Astrocyte (in vitro differentiated cells and primary cell): ENCODE data around the gene OPCML.

ENCODE experiments used
- EZH2 ChIP-seq: IDR thresholded peaks from 2 replicates; pipeline ENCODE4 v1.6.1; 2012; ENCODE audit warnings: mild to moderate bottlenecking, low read length, inconsistent platforms; ENCODE audit not compliant: insufficient read depth
- TF ChIP-seq, protein P1 (sequence below): IDR thresholded peaks from 2 replicates; pipeline ENCODE4 v1.5.1; 2011; ENCODE audit warnings: low read depth, mild to moderate bottlenecking, inconsistent platforms, low read length, moderate library complexity; ENCODE audit not compliant: insufficient read depth

GRCh38 chr11:132895340-132895739 lies 637.0 kb downstream of the OPCML start:
- TF ChIP-seq, protein P1, sequence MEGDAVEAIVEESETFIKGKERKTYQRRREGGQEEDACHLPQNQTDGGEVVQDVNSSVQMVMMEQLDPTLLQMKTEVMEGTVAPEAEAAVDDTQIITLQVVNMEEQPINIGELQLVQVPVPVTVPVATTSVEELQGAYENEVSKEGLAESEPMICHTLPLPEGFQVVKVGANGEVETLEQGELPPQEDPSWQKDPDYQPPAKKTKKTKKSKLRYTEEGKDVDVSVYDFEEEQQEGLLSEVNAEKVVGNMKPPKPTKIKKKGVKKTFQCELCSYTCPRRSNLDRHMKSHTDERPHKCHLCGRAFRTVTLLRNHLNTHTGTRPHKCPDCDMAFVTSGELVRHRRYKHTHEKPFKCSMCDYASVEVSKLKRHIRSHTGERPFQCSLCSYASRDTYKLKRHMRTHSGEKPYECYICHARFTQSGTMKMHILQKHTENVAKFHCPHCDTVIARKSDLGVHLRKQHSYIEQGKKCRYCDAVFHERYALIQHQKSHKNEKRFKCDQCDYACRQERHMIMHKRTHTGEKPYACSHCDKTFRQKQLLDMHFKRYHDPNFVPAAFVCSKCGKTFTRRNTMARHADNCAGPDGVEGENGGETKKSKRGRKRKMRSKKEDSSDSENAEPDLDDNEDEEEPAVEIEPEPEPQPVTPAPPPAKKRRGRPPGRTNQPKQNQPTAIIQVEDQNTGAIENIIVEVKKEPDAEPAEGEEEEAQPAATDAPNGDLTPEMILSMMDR, result no peak
- TF ChIP-seq EZH2, result no peak
